T47D (cell line): ENCODE measurements around the gene SPATA46.

ENCODE experiments used
- DNase-seq, 2 experiments: peaks; one replicate each; pipeline versions ENCODE4 v3.0.0 to v3.0.0-alpha.2; 2011 to 2012; ENCODE audit warnings: low read depth in 1 of 2, low spot score in 1 of 2
- JUND ChIP-seq: IDR thresholded peaks from 2 replicates; pipeline ENCODE4 v1.6.1; 2012; ENCODE audit warnings: low read depth
- in situ Hi-C: cut with HindIII; loops from 2 replicates; pipeline ENCODE4 v1.10.0; 2016; ENCODE audit warnings: low sequenced_read_pairs, low pct_unique_long_range_greater_than_20kb

The SPATA46 gene

GRCh38 chr1:162388615-162389014 is 12.0 kb upstream of the SPATA46 start:
- no peak for DNase-seq
- in situ Hi-C loops: no loop called here
- TF ChIP-seq JUND: no peak

GRCh38 chr1:162388083-162388594 is 11.5 kb upstream of the SPATA46 start:
- TF ChIP-seq JUND: no peak
- in situ Hi-C loops: no loop called here
- no peak for DNase-seq

GRCh38 chr1:162387226-162388082 is 10.8 kb upstream of the SPATA46 start:
- no peak for DNase-seq
- in situ Hi-C loops: no loop called here
- no peak for TF ChIP-seq JUND

GRCh38 chr1:162386292-162387225 is 9.9 kb upstream of the SPATA46 start:
- DNase-seq: no peak
- in situ Hi-C loops: no loop called here
- TF ChIP-seq JUND: no peak

GRCh38 chr1:162385702-162386101 is 9.0 kb upstream of the SPATA46 start:
- no peak for TF ChIP-seq JUND
- DNase-seq: no peak
- in situ Hi-C loops: no loop called here

- DNase-seq: no peak
- in situ Hi-C loops: no loop called here
- no peak for TF ChIP-seq JUND
Observed at GRCh38 chr1:162385280-162385623, 8.6 kb upstream of the SPATA46 start.

- no peak for TF ChIP-seq JUND
- DNase-seq: no peak
- in situ Hi-C loops: no loop called here
Observed at GRCh38 chr1:162384601-162385279, 8.1 kb upstream of the SPATA46 start.

- in situ Hi-C loops: no loop called here
- no peak for DNase-seq
- no peak for TF ChIP-seq JUND
Observed at GRCh38 chr1:162384116-162384515, 7.5 kb upstream of the SPATA46 start.

GRCh38 chr1:162383516-162383915 is 6.9 kb upstream of the SPATA46 start:
- TF ChIP-seq JUND: no peak
- in situ Hi-C loops: no loop called here
- DNase-seq: no peak

- TF ChIP-seq JUND: no peak
- no peak for DNase-seq
- in situ Hi-C loops: no loop called here
Observed at GRCh38 chr1:162383091-162383490, 6.4 kb upstream of the SPATA46 start.

- DNase-seq: no peak
- TF ChIP-seq JUND: no peak
- in situ Hi-C loops: no loop called here
Observed at GRCh38 chr1:162381941-162382750, 5.5 kb upstream of the SPATA46 start.

- in situ Hi-C loops: no loop called here
- TF ChIP-seq JUND: no peak
Observed at GRCh38 chr1:162381383-162381782, 4.7 kb upstream of the SPATA46 start, which contains the start of gene C1orf226. Gene C1orf226 (plus strand): TSS chr1:162381728. CDS start chr1:162381902, 174 bp downstream.

More at GRCh38 chr1:162381383-162381782, 4.7 kb upstream of the SPATA46 start, which contains the start of gene C1orf226:
- no peak for DNase-seq
